NCI-H460 (cell line): ENCODE measurements around the gene DDX24. TPM values are rescaled to one million over a fixed set of nuclear protein-coding genes. Genes with fewer than 3 reads are reported as not detected.

Experiments
- DNase-seq: peaks from one replicate; pipeline ENCODE4 v3.0.0-alpha.2; 2016; ENCODE audit warnings: low read depth; ENCODE audit errors: extremely low read depth
- polyA plus RNA-seq: library from polyadenylated mRNA; depleted of rRNA; stranded (reverse); fragments of >200 nt; gene quantifications from 2 replicates; pipeline ENCODE4 v1.2.3, GENCODE V29; 2014; cell fraction: nucleus; rRNA removed
- total RNA-seq: library from RNA; depleted of rRNA; stranded (reverse); fragments of >200 nt; shearing (Covaris generic); gene quantifications from 2 replicates; pipeline ENCODE4 v1.2.3, GENCODE V29; 2014; rRNA removed

DDX24 gene
- 89.8 and 101 TPM in 2 replicates for total RNA-seq
- 101 and 140 TPM in 2 replicates for polyA plus RNA-seq

- DNase-seq, result peak; percentile 90
Observed at GRCh38 chr14:94080621-94081385, at the start of gene DDX24, which contains the start of gene IFI27L1. Gene DDX24 (minus strand): TSS chr14:94081202. CDS start chr14:94079742, 1,460 bp downstream. Gene IFI27L1 (plus strand): TSS chr14:94081310. CDS start chr14:94096938, 15,628 bp downstream.

- peak; percentile 40 for DNase-seq
Observed at GRCh38 chr14:94129758-94130414, 48.9 kb upstream of the DDX24 start.

- peak; percentile 76 for DNase-seq
Observed at GRCh38 chr14:94129111-94129757, 48.2 kb upstream of the DDX24 start, which contains the start of gene IFI27L2. Gene IFI27L2 (minus strand): TSS chr14:94129604. CDS start chr14:94129564, 40 bp downstream.

GRCh38 chr14:94128216-94128839 lies 47.3 kb upstream of the DDX24 start:
- no peak for DNase-seq

GRCh38 chr14:94127330-94127729 lies 46.3 kb upstream of the DDX24 start:
- no peak for DNase-seq

GRCh38 chr14:94126800-94127199 lies 45.8 kb upstream of the DDX24 start:
- DNase-seq, result no peak

- no peak for DNase-seq
Observed at GRCh38 chr14:94126419-94126677, 45.3 kb upstream of the DDX24 start.

GRCh38 chr14:94125659-94126418 lies 44.8 kb upstream of the DDX24 start:
- DNase-seq, result no peak

GRCh38 chr14:94124582-94125377 lies 43.8 kb upstream of the DDX24 start:
- no peak for DNase-seq

- no peak for DNase-seq
Observed at GRCh38 chr14:94123868-94124267, 42.9 kb upstream of the DDX24 start.

GRCh38 chr14:94123296-94123695 lies 42.3 kb upstream of the DDX24 start:
- no peak for DNase-seq

- DNase-seq, result no peak
Observed at GRCh38 chr14:94122438-94122837, 41.4 kb upstream of the DDX24 start.

GRCh38 chr14:94121485-94121884 lies 40.5 kb upstream of the DDX24 start:
- DNase-seq, result no peak

GRCh38 chr14:94120667-94121340 lies 39.8 kb upstream of the DDX24 start:
- DNase-seq, result no peak

- no peak for DNase-seq
Observed at GRCh38 chr14:94119071-94119470, 38.1 kb upstream of the DDX24 start.

GRCh38 chr14:94117856-94118255 lies 36.9 kb upstream of the DDX24 start:
- DNase-seq, result no peak

GRCh38 chr14:94116701-94117100 lies 35.7 kb upstream of the DDX24 start:
- no peak for DNase-seq

- DNase-seq, result no peak
Observed at GRCh38 chr14:94115631-94116030, 34.6 kb upstream of the DDX24 start.

GRCh38 chr14:94115058-94115591 lies 34.1 kb upstream of the DDX24 start:
- DNase-seq, result no peak
